HG03521 (cell line): ENCODE data around the gene TMEM54.
"Not testable (repeated sequence)": the region's sequence is repeated elsewhere in the genome, so short reads cannot be mapped to it uniquely, and the experiment has no call there.

Experiments
- ATAC-seq: cut with Tn5 transposase; IDR thresholded peaks from one replicate; pipeline ENCODE4 v1.9.1; 2021; ENCODE audit warnings: mild to moderate bottlenecking, moderate library complexity; ENCODE audit not compliant: unreplicated experiment

The TMEM54 gene

GRCh38 chr1:32919811-32920733, 18.9 kb upstream of the TMEM54 start:
- no peak for ATAC-seq

- ATAC-seq = no peak
Observed at GRCh38 chr1:32918179-32918578, 17.0 kb upstream of the TMEM54 start.

GRCh38 chr1:32917521-32917920, 16.3 kb upstream of the TMEM54 start:
- ATAC-seq = no peak

- ATAC-seq = no peak
Observed at GRCh38 chr1:32915766-32916706, 14.8 kb upstream of the TMEM54 start.

- ATAC-seq = no peak
Observed at GRCh38 chr1:32910319-32910718, 9.1 kb upstream of the TMEM54 start.

- no peak for ATAC-seq
Observed at GRCh38 chr1:32907435-32907834, 6.2 kb upstream of the TMEM54 start.

- no peak for ATAC-seq
Observed at GRCh38 chr1:32906654-32907053, 5.5 kb upstream of the TMEM54 start.

GRCh38 chr1:32905588-32905987, 4.4 kb upstream of the TMEM54 start:
- ATAC-seq = not testable (repeated sequence)

- ATAC-seq = no peak
Observed at GRCh38 chr1:32904797-32905196, 3.6 kb upstream of the TMEM54 start.

- ATAC-seq = no peak
Observed at GRCh38 chr1:32903991-32904785, 3.0 kb upstream of the TMEM54 start.

GRCh38 chr1:32902535-32902920, 1.3 kb upstream of the TMEM54 start:
- no peak for ATAC-seq

GRCh38 chr1:32901823-32902534, 790 bp upstream of the TMEM54 start:
- ATAC-seq = no peak

- no peak for ATAC-seq
Observed at GRCh38 chr1:32900371-32900955, 726 bp downstream of the TMEM54 start.

GRCh38 chr1:32899586-32900296, 1.4 kb downstream of the TMEM54 start:
- no peak for ATAC-seq

GRCh38 chr1:32898958-32899357, 2.2 kb downstream of the TMEM54 start:
- no peak for ATAC-seq

- ATAC-seq = no peak
Observed at GRCh38 chr1:32898056-32898455, 3.1 kb downstream of the TMEM54 start.

GRCh38 chr1:32897082-32898049, 3.8 kb downstream of the TMEM54 start:
- no peak for ATAC-seq

GRCh38 chr1:32896451-32896850, 4.7 kb downstream of the TMEM54 start:
- ATAC-seq = no peak
